HepG2 (cell line): ENCODE measurements around the gene ATP5F1C. TPM values are rescaled to one million over a fixed set of nuclear protein-coding genes. Genes with fewer than 3 reads are reported as not detected.

Source experiments
- ADNP ChIP-seq: sonication (generic); formaldehyde crosslinking; IDR thresholded peaks from 2 replicates; pipeline ENCODE4 v1.4.0; 2020; ENCODE audit warnings: missing genetic modification reagents
- ARNT ChIP-seq: fragments of 450-650 bp; IDR thresholded peaks from 2 replicates; pipeline ENCODE4 v1.6.1; 2017
- FOXJ3 ChIP-seq: sonication (generic); formaldehyde crosslinking; IDR thresholded peaks from 2 replicates; pipeline ENCODE4 v1.4.0; 2020; ENCODE audit warnings: missing genetic modification reagents, mild to moderate bottlenecking, borderline replicate concordance
- FOXP1 ChIP-seq, 2 experiments: fragments of 450-650 bp in 1 of 2; IDR thresholded peaks; 2 replicates each; pipeline ENCODE4 v1.6.1; 2017 to 2018; ENCODE audit warnings: antibody characterized with exemption in 1 of 2
- HNRNPUL1 ChIP-seq: fragments of 200-400 bp; formaldehyde crosslinking; IDR thresholded peaks from 2 replicates; pipeline ENCODE4 v1.6.1; 2017; ENCODE audit warnings: low read depth, mild to moderate bottlenecking, low read length, moderate library complexity
- IRF2 ChIP-seq: IDR thresholded peaks from 2 replicates; pipeline ENCODE4 v1.6.1; 2018; ENCODE audit warnings: missing genetic modification reagents, missing compliant biosample characterization
- KLF6 ChIP-seq: IDR thresholded peaks from 2 replicates; pipeline ENCODE4 v1.8.0; 2016; ENCODE audit warnings: missing biosample characterization, missing genetic modification reagents
- NFRKB ChIP-seq: fragments of 450-650 bp; IDR thresholded peaks from 2 replicates; pipeline ENCODE4 v1.6.1; 2017
- NR1H2 ChIP-seq: sonication (generic); formaldehyde crosslinking; IDR thresholded peaks from 2 replicates; pipeline ENCODE4 v1.8.1; 2022; ENCODE audit warnings: low read depth, missing genetic modification reagents, borderline replicate concordance
- PAF1 ChIP-seq: IDR thresholded peaks from 2 replicates; pipeline ENCODE4 v1.6.1; 2016; ENCODE audit warnings: missing genetic modification reagents, missing compliant biosample characterization
- PHF21A ChIP-seq: sonication (generic); formaldehyde crosslinking; IDR thresholded peaks from 2 replicates; pipeline ENCODE4 v1.5.0; 2020; ENCODE audit warnings: mild to moderate bottlenecking, missing genetic modification reagents
- RBM22 ChIP-seq: fragments of 200-400 bp; formaldehyde crosslinking; optimal IDR thresholded peaks from 2 replicates; pipeline ENCODE3; 2017; ENCODE audit warnings: mild to moderate bottlenecking, low read length, moderate library complexity
- SNRNP70 ChIP-seq: fragments of 200-400 bp; formaldehyde crosslinking; IDR thresholded peaks from 2 replicates; pipeline ENCODE4 v1.6.1; 2017; ENCODE audit warnings: mild to moderate bottlenecking, low read depth, low read length, moderate library complexity
- TEAD3 ChIP-seq: optimal IDR thresholded peaks from 2 replicates; pipeline ENCODE3; 2016; ENCODE audit warnings: borderline replicate concordance
- ZFP82 ChIP-seq: sonication (generic); formaldehyde crosslinking; IDR thresholded peaks from 2 replicates; pipeline ENCODE4 v1.5.1; 2020; ENCODE audit warnings: mild to moderate bottlenecking, missing genetic modification reagents, borderline replicate concordance
- ZNF225 ChIP-seq: sonication (generic); formaldehyde crosslinking; IDR thresholded peaks from 2 replicates; pipeline ENCODE4 v1.4.0; 2020; ENCODE audit warnings: mild to moderate bottlenecking, missing genetic modification reagents
- ZNF232 ChIP-seq: sonication (generic); formaldehyde crosslinking; IDR thresholded peaks from 2 replicates; pipeline ENCODE4 v1.4.0; 2020; ENCODE audit warnings: missing genetic modification reagents, borderline replicate concordance
- ZNF24 ChIP-seq: fragments of 450-650 bp; IDR thresholded peaks from 2 replicates; pipeline ENCODE4 v1.6.1; 2017; ENCODE audit warnings: antibody characterized with exemption, mild to moderate bottlenecking
- ZNF329 ChIP-seq: sonication (generic); formaldehyde crosslinking; IDR thresholded peaks from 2 replicates; pipeline ENCODE4 v1.9.0; 2021; ENCODE audit warnings: low read depth, mild to moderate bottlenecking, missing genetic modification reagents
- ZNF562 ChIP-seq: sonication (generic); formaldehyde crosslinking; IDR thresholded peaks from 2 replicates; pipeline ENCODE4 v1.8.0; 2022; ENCODE audit warnings: missing genetic modification reagents, borderline replicate concordance
- ZNF639 ChIP-seq: conservative IDR thresholded peaks from 2 replicates; pipeline ENCODE4 v1.6.1; 2018; ENCODE audit warnings: missing genetic modification reagents
- ZNF790 ChIP-seq: sonication (generic); formaldehyde crosslinking; IDR thresholded peaks from 2 replicates; pipeline ENCODE4 v1.8.0; 2022; ENCODE audit warnings: missing genetic modification reagents, mild to moderate bottlenecking, borderline replicate concordance
- ZSCAN29 ChIP-seq: sonication (generic); formaldehyde crosslinking; conservative IDR thresholded peaks from 2 replicates; pipeline ENCODE4 v1.4.0; 2020; ENCODE audit warnings: mild to moderate bottlenecking, missing genetic modification reagents
- polyA plus RNA-seq, 8 experiments: library from polyadenylated mRNA; depleted of rRNA in 3 of 8; stranded (reverse) in 7 of 8; unstranded in 1 of 8; fragments of >200 nt; fragmentation: Illumina TruSeq in 4 of 8; extraction: Trizol in 4 of 8; gene quantifications; 2 replicates each; pipeline versions ENCODE4 v1.2.1 to v1.2.3, GENCODE V29; 2011 to 2016; ENCODE audit warnings: low read depth in 4 of 8, missing spikeins in 1 of 8, mixed read lengths in 1 of 8; ENCODE audit not compliant: insufficient read depth in 1 of 8
- total RNA-seq, 5 experiments: library from RNA; depleted of rRNA; stranded (reverse); fragments of >200 nt; fragmentation: Illumina TruSeq; extraction: Trizol; gene quantifications; 2 replicates each; pipeline ENCODE4 v1.2.3, GENCODE V29; 2016; ENCODE audit warnings: low read depth in 1 of 5
- TF ChIP-seq, protein P1 (sequence below): sonication (generic); formaldehyde crosslinking; conservative IDR thresholded peaks from 2 replicates; pipeline ENCODE4 v1.4.0; 2020; ENCODE audit warnings: missing genetic modification reagents
- TF ChIP-seq, protein P2 (sequence below): sonication (generic); IDR thresholded peaks from 2 replicates; pipeline ENCODE4 v1.6.1; 2016; ENCODE audit warnings: low read depth, borderline replicate concordance
- TF ChIP-seq, protein P3 (sequence below): fragments of 450-650 bp; IDR thresholded peaks from 2 replicates; pipeline ENCODE4 v1.6.1; 2016

ATP5F1C gene
- total and polyA plus RNA-seq, 2 of the 13 experiments (the other 11 are each of a cell fraction or from before 2014, with no cell fraction given): 407 to 416 TPM

- TF ChIP-seq, protein P1, sequence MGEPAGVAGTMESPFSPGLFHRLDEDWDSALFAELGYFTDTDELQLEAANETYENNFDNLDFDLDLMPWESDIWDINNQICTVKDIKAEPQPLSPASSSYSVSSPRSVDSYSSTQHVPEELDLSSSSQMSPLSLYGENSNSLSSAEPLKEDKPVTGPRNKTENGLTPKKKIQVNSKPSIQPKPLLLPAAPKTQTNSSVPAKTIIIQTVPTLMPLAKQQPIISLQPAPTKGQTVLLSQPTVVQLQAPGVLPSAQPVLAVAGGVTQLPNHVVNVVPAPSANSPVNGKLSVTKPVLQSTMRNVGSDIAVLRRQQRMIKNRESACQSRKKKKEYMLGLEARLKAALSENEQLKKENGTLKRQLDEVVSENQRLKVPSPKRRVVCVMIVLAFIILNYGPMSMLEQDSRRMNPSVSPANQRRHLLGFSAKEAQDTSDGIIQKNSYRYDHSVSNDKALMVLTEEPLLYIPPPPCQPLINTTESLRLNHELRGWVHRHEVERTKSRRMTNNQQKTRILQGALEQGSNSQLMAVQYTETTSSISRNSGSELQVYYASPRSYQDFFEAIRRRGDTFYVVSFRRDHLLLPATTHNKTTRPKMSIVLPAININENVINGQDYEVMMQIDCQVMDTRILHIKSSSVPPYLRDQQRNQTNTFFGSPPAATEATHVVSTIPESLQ (CRISPR knock-in tag): peak; percentile 74; the same call in 1 of the 2 replicates
- TF ChIP-seq PHF21A: peak; percentile 68; the same call in 1 of the 2 replicates
- peak; percentile 81 for TF ChIP-seq TEAD3 (CRISPR knock-in tag)
- peak; percentile 56; the same call in 1 of the 2 replicates for TF ChIP-seq NR1H2 (CRISPR knock-in tag)
- no peak for TF ChIP-seq ADNP (CRISPR knock-in tag)
- TF ChIP-seq ZNF232 (CRISPR knock-in tag): peak; percentile 67; the same call in 1 of the 2 replicates
- peak; percentile 88 for TF ChIP-seq ZNF639
- no peak for TF ChIP-seq PAF1 (CRISPR knock-in tag)
- TF ChIP-seq ZFP82 (CRISPR knock-in tag): 0 out of 2 replicates have a peak, but pooled peaks have one; percentile 44
- TF ChIP-seq KLF6 (CRISPR knock-in tag): peak; percentile 90
- TF ChIP-seq, protein P2, sequence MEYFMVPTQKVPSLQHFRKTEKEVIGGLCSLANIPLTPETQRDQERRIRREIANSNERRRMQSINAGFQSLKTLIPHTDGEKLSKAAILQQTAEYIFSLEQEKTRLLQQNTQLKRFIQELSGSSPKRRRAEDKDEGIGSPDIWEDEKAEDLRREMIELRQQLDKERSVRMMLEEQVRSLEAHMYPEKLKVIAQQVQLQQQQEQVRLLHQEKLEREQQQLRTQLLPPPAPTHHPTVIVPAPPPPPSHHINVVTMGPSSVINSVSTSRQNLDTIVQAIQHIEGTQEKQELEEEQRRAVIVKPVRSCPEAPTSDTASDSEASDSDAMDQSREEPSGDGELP: peak; percentile 81; the same call in 1 of the 2 replicates
- TF ChIP-seq HNRNPUL1: peak; percentile 47; the same call in 1 of the 2 replicates
- no peak for TF ChIP-seq ZNF24
- peak; percentile 22; the same call in 1 of the 2 replicates for TF ChIP-seq ZNF225 (CRISPR knock-in tag)
- no peak for TF ChIP-seq ZNF562 (CRISPR knock-in tag)
- TF ChIP-seq ZNF329: peak; percentile 73
- TF ChIP-seq, protein P3, sequence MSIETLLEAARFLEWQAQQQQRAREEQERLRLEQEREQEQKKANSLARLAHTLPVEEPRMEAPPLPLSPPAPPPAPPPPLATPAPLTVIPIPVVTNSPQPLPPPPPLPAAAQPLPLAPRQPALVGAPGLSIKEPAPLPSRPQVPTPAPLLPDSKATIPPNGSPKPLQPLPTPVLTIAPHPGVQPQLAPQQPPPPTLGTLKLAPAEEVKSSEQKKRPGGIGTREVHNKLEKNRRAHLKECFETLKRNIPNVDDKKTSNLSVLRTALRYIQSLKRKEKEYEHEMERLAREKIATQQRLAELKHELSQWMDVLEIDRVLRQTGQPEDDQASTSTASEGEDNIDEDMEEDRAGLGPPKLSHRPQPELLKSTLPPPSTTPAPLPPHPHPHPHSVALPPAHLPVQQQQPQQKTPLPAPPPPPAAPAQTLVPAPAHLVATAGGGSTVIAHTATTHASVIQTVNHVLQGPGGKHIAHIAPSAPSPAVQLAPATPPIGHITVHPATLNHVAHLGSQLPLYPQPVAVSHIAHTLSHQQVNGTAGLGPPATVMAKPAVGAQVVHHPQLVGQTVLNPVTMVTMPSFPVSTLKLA: peak; percentile 40
- no peak for TF ChIP-seq SNRNP70
- TF ChIP-seq RBM22: no peak
- no peak for TF ChIP-seq NFRKB
- TF ChIP-seq ZSCAN29: peak; percentile 76; the same call in 1 of the 2 replicates
- no peak; the same call in 1 of the 2 replicates for TF ChIP-seq ZNF790 (CRISPR knock-in tag)
- no peak for TF ChIP-seq FOXP1 (IDR thresholded peaks at IDR 0.05)
- TF ChIP-seq FOXP1 (CRISPR knock-in tag; IDR thresholded peaks at IDR 0.05): no peak
- TF ChIP-seq IRF2 (CRISPR knock-in tag): peak; percentile 95
- TF ChIP-seq ARNT: no peak
- TF ChIP-seq FOXJ3 (CRISPR knock-in tag): no peak
Measured at GRCh38 chr10:7818295-7819120, 30.5 kb downstream of the ATP5F1C start, which contains the start of gene TAF3 (continued).
